T-helper 2 cell (primary cell): ENCODE measurements around the gene DAD1.
A peak's percentile ranks its signal among the peaks of the same experiment; 100 is the strongest.
"Not testable (repeated sequence)": the region's sequence is repeated elsewhere in the genome, so short reads cannot be mapped to it uniquely, and the experiment has no call there.

Experiments used
- DNase-seq, 5 experiments: peaks; one replicate each; pipeline versions ENCODE4 v3.0.0 to v3.0.0-alpha.2; 2012 to 2022
- total RNA-seq, 2 donors: gene quantifications; one replicate each; lab custom pipeline; 2026; lab: John Stamatoyannopoulos, UW

Gene DAD1
- total RNA-seq = 31.5 to 43.3 reads per million in 2 donors

DNA sequence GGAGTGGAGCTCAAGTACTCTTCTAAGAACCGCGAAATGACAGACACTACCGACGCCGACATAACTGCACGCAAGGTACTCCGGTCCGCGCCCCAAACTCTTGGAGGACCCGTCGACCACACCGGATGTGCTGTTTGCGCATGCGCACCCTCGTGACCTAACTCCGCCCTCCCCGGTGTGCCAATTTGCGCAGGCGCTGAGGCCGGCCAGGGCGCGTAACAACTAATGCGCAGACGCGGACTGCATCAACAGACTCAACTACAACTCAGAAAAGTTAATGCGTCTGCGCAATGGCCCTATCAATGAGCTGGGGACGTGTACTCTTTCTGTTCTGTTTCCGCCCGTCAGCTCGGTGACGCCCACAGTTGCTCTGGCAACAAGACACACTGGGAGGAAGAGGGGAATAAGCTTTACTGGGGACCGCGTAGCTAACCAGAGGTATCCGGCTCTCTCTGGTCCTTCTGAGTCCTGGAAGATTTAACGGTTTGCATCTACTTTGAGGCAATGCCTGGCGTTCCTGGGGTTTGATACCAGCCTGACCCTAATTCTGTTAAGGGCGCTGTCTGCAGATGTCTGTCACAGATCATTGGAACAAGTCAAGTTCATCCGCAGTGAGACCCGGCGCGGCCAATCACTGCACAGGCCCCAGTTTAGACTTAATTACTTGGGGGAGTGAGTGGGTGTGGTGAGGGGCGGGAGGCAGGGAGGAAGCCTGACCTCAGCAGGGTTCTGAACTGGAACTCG is at the start of gene DAD1:
Gene DAD1 (minus strand): TSS at position 129 of the 744 bp plus-strand sequence. CDS start 67 bp downstream, at position 62.
- peak; percentile 98 to 100 (median 99) for DNase-seq

DNA sequence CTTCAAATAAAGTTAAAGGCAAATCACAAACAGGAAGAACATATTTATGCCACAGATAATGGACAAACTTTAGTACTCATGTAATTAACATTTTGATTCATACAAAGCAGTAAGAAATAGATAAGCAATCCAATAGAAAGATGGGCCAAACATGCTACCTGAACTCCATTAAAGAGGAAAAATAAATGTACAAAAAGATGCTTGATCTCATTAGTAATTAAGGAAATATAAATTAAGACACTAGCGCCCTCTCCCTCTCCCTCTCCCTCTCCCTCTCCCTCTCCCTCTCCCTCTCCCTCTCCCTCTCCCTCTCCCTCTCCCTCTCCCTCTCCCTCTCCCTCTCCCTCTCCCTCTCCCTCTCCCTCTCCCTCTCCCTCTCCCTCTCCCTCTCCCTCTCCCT is 47.0 kb upstream of the DAD1 start:
- DNase-seq = not testable (repeated sequence)

DNA sequence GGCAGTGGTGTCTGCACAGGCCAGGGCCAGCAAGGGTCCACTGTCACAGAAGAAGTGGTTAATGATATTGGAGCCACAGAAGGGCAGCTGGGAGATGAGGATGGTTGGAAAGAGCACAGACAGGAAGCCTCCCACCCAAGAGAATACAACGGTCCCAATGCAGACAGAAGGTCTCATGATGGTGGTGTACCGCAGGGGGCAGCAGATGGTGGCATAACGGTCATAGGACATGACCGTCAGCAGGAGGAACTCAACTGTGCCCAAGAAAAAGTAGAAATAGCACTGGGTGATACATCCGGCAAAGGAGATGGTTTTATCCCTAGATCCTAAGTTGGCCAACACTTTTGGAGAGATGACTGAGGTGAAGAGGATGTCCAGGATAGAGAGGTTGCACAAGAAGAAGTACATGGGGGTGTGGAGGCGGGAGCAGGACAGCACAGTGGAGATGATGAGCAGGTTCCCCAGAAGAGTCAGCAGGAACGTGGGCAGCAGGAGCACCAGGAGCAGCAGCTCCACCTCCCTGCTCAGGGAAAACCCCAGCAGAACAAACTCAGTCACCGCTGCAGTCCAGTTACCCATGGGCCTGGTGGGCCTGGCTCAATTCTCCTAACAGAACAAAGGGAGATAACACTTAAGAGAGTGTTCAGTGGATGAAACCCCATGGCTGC is 45.3 kb upstream of the DAD1 start:
- no peak for DNase-seq

DNA sequence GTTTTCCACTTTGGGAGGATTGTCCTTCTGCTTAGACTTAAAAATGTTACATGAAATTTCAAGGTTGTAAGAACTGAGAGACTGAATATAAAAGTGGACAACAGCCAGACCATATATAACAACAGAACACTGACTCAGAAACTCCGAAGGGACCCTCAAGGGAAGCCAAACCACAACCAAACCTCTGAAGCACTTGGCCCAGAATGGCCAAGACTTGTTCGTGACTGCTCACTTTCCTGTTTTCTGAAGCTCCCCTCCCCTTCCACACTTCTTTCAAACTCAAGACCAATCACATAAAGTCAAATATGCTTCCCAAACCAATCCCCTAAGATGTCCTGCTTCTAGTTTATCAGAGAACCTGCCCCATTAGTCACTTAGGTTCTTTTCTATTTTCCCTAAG is 41.5 kb upstream of the DAD1 start:
- no peak for DNase-seq

DNA sequence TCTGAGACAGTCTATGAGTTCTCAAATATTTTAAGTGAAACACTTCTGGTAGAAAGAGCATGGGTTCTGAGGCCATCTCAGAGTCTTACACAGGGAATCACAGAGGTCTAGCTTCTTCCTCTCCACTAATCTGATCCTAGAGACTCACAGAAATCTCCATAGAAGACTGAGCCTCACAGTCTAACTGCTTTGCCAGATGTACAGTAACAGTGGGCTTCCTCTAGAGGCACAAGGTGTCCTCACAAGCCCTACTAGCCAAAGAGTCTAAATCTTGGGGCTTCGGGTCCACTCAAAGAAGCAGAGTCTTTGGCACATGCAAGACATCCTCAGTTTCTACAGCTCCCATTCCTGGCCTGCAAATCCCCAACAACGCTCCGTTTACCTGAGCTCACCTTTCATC is 41.0 kb upstream of the DAD1 start:
- DNase-seq = no peak

DNA sequence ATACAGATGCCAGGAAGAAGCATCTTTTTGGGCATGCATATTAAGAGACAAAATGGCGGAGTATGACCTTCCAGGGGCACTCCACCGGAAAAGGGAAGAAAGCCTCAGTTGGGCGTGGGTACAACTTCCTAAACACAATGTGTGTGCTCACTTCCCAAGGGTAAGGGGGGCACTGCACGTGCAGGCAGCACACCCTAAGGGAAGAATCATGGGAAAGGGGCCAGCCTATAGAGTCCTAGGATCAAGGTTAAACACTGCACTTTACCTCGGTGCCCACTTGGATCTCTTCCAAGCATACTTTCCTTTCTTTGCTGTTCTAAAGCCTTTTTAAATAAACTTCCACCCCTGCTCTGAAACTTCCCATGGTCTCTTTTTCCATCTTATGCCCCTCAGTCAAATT is 40.3 kb upstream of the DAD1 start:
- no peak for DNase-seq

DNA sequence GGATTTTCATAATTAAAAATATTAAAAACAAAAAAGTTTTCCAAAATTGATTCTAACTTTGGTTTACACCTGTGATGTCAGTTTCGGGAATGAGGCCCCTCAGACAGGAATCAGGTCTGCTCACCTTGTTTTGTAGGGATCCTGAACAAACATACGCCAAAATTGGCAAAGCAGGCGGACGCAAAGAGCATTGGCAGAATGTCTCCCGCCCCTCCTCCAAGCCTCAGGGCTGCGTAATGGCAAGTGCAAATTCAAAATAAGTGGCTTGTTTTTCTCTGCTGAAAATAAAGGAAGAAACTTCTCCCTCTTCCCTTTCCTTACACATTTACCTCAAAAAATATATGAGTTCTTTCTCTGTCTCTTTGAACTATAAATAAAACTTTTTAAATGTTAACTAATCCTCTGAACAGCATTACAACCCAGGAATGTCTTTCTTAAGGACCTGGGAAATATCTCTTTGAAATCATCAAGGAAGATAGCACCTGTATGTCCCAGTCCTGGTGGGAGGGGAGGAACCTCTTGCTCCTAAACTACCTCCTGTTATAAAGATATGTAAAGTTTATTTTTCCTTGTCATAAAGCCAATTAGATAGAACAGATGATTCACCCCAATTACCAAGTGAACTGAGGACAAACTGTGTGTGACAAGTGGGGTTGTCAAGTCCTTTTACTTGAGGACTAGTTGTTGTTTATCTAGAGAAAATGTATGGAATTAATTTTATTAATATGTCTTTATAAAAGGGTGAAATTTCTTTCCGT is 38.7 kb upstream of the DAD1 start:
- no peak for DNase-seq

DNA sequence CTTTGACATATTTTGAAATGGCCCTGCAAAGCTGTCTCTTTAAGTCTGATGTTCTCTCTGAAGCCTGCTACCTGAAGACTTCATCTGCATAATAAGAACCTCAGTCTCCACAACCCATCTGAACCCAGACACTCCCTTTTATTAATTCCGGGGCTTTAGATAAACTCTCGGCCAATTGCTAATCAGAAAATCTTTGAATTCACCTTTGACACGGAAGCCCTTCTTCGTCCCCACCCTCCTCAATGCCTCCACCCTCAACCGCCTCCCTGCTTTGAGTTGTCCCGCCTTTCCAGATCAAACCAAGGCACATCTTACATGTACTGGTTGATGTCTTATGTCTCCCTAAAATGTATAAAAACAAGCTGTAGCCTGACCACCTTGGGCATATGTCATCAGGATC is 37.6 kb upstream of the DAD1 start:
- no peak for DNase-seq

DNA sequence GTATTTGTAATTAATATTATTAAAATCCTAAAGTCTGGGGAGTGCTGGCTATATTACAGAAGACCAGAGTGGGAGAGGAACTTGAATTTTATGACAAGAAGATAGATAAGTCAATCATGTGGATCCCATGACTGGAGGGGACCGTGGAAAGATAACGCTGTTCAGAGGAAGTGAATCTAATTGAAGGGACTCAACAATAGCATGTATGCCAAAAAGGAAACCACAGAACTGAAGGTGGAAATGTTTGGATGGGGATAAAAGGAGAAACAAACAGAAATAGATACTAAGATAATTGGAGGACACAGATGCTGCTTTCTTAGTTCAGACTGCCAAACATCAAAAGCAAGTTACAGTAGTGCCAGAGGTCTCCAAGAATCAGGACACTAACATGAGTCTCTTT is 34.0 kb upstream of the DAD1 start:
- no peak for DNase-seq

DNA sequence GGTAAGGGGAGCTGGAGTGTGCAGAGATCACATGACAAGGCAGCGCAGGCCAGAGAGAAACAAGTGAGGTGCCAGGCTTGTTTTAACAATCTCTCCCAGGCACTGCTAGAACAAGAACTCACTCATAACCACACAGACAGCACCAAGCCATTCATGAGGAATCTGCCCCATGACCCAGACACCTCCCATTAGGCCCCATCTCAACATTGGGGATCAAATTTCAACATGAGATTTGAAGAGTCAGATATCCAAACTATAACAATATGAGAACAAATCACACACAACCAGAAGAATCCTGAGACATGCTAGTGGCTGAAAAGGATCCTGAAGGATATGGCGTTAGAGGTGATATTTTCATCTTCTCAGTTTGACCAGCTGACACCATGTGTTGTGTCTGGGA is 33.2 kb upstream of the DAD1 start:
- no peak for DNase-seq

DNA sequence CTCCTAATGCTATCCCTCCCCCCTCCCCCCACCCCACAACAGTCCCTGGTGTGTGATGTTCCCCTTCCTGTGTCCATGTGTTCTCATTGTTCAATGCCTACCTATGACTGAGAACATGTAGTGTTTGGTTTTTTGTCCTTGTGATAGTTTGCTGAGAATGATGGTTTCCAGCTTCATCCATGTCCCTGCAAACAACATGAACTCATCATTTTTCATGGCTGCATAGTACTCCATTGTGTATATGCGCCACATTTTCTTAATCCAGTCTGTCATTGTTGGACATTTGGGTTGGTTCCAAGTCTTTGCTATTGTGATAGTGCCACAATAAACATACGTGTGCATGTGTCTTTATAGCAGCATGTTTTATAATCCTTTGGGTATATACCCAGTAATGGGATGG is 26.7 kb upstream of the DAD1 start:
- not testable (repeated sequence) for DNase-seq

DNA sequence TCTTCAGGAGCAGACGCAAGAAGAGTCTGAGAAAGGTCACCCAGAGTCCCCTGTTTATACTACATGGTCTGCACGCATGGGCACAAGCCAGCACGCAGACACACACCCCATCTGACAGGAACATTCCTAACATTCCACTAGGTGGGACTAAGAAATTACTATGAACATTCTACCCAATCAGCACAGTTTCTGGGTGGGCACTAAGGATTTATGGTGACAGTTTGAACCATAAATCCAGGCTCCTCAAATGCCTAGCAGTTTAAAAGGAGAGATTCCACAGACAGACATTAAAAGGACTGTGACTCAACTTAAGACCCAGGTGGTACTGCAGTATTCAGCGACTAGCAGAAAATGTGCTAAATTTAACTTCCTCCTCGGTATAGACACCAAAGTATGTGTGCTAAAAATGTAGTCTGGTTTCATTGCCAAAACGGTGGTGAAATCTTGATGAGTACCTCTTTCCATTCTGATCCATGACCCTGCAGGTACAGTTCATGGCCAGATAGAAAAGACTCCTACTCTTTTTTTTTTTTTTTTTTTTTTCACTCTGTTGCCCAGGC is 25.3 kb upstream of the DAD1 start:
- no peak for DNase-seq

DNA sequence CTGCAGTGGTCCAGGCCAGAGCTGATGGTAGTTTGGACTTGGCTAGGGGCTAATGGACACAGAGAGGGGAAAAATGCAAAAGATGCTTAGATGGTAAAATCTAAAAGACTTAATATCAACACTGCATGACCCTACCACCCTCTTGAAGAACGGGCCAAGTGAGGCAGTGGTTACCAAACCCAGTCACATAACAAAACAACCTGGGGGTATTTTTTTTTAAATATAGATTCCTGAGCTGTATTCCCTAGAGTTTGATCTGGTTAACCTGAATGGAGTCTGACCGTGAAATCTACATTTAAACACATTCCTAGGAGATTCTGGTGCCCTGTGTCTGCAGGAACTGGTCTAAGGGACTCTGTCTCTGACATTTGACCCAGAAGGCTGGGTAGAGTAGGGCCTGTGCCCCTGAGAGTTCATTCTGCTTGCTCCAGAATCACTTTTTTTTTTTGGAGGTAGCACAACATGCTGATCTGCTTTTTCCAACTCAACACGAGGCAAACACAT is 24.8 kb upstream of the DAD1 start:
- no peak for DNase-seq

DNA sequence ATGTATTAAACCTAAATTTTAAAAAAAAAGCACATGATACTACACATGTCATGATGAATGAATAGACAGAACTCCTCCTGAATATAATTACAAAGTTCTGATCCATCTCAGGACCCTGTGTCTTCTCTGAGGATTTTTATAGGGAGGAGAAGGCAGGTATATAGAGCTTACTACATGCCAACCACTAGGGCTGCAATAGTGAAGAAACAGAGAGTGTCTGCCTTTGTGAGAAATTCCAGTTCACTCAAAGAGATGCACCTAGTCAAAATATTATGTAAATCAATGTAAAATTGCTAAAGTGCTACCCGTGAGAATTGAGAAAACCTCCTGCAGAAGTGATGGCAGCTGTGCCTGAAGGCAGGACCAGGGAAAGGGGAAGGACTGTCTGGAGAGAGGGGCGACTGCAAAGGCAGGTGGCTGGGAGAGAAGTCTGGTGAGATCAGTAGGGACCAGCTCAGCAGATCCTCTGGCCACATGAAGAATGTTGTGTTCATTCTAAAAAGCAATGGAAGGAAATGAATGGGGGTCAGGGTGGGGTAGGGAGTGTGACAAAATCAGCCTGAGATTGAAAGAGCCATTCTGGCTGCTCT is 24.2 kb upstream of the DAD1 start:
- DNase-seq = no peak

DNA sequence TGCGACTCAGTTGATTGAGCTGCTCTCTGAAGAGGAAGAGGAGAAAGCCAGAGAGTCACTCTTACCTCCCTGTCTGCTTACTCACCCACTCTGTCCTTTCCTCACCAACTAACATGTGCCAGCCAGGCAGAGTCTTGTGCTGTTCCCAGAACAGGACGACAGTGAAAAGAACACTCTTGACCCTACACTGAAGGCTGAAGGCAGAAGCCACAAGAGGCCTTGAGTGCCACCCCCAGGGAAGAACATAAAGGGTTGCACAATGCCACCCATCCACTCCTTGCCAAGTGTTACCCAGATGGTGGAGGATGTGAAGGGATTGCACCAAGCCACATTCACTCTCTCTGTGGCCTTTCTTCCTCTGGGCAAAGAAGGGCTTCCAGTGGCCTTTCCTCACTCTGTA is 21.9 kb upstream of the DAD1 start:
- no peak for DNase-seq

DNA sequence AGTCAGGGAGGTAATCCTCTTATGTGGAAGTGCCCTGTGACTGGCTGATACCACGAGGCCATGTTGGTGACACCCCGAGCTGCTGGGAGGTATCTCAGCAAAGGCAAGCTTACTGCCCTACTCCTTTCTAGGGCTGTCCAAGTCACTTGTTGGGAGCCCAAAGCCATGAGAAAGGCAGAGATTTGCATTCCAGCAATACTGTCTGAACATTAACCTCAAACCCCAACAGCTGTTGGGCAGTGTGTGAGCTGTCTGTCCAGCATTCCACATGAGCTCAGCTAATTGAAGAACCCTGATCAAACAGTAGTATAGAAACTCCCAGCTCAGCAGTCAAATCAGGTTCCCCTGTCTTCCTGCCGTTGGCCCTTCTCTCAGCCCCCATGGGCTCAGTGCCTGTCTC is 18.3 kb upstream of the DAD1 start:
- DNase-seq = no peak

DNA sequence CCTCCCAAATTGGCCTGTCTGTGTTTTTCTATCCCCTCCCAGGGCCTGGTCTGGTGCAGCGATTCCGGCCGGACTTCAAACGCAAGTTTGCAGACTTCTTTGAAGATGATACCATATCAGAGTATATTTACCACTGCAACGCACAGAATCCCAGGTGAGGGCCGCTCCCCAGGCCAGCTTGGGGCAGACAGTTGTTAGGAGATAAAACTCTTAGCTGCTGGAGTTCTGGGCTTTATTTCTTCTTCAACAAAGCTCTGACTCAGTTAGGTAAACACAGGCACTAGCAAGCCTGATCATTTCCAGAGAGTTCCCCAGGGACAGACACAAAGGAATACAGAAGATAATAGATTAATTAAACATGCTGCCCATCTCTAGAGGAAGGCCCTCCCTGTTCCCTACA is 17.4 kb upstream of the DAD1 start:
- DNase-seq = no peak

DNA sequence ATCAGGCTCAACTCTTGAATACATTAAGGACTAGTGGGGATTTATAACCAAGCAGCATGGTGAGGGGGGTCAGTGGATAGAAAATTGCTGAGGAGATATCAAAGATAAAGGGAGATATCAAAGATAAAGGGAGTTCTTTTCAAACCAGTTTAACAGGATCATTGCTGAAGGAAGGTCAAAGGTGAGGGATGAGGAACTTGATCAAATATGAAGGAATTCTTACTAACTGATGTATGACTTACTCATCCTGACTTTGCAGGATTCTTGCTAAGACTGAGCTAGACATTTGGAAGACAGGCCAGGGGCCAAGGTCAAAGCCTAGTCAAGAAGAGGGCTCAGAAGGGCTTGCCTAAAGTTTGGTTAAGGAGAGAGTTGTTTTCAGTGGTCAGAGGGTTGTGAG is 13.8 kb upstream of the DAD1 start:
- no peak for DNase-seq

DNA sequence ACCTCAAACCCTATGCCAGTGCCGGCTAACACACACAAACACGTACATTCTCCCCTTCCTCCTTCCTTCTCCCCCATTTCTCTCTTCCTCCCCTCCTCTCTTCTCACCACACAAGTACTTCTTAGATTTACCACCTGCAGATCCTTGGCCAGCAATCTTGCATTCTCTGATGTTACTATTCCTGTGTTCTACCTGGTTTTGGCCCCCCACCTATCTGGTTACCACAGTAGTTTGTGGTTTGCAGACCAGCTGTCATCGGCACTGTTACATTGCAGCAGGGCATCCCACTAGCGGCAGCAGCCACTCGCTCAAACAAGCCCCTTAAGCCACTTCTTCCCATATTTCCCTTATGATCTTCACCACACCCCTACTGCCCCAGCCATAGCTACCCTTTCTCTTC is 13.0 kb upstream of the DAD1 start:
- DNase-seq = no peak

DNA sequence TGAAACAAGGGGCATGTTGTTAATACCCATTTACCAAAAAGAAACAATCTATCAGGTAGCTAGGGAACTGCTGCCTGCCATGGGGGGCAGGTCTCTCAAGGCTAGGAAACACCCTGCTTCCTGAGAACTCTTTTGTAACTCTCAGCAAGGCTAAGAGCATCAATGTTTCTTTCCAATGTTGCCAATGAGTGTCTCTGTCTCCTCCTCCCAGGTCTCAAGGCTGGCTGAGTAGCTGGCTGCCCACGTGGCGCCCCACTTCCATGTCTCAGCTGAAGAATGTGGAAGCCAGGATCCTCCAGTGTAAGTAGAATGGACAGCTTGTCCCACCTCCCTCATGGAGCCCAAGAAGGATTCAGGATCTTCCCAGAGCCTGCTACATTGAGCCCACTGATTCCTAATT is 12.4 kb upstream of the DAD1 start:
- DNase-seq = no peak

DNA sequence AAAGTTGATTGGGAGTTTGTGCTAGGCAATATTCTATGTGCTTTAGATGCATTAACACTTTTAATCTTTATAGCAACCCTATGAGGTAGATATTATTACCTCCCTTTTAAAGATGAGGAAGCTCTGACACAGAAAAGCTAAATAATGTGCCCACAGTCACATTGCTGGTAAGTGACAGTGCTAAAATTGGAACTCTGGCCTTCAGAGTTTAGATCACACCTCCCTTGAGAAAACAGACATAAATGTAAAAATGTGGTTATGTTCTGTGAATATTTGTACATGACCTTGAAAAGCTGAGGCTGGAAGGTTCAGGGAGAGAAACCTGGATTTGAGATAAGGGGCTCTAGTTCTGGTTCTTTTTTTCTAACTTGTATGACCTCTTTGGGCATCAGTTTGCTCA is 11.0 kb upstream of the DAD1 start:
- no peak for DNase-seq

DNA sequence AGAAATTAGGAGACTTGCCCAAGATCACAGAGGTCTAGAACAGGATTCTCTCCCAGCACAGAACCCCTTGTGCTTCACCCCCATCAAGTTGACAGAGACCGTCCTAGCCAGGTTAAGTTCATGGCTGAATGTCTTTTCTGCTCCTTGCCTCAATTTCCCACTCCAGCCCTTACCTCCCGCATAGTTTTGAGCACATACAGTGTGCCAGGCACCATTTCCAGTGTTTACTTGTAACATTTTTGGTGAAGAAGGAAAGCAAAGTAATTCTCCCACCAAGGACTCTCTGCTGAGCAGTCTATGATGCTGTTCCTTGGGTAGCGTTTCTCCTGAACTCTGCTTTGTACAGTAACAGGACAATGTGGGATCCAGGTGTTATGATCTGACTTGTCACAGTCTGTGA is 10.3 kb upstream of the DAD1 start:
- DNase-seq = no peak

DNA sequence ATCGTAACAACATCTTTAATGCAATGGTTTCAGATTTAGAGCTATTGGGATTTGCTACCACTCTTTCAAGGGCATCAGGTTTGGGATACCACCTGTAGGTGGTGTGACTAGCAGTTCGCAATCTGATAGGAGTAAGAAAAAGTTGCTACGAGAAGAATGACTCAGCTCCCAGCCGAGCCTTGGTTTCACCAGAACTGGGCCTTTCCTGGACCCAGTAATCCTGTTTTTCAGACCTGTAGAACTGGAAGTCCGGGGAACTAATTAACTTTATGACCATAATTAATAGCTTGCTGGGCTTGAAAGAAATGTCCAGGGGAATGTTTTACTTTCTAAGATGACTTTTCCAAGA is 9.8 kb upstream of the DAD1 start:
- DNase-seq = peak in 1 of 5 experiments; percentile 60
